Stimulated activated CD8-positive, alpha-beta memory T cell treated with anti-CD3 and anti-CD28 coated beads, Interleukin-7, amount 100 ng/mL, for 24 hours (primary cell): ENCODE measurements around the gene CLSTN1.
"Not testable (repeated sequence)": the region's sequence is repeated elsewhere in the genome, so short reads cannot be mapped to it uniquely, and the experiment has no call there.

Source experiments
- DNase-seq: peaks from one replicate; pipeline ENCODE4 v3.0.0-alpha.2; 2020; ENCODE audit warnings: low read depth

Gene CLSTN1

GRCh38 chr1:9797049-9797448, 26.7 kb downstream of the CLSTN1 start:
- DNase-seq = no peak

GRCh38 chr1:9794081-9794480, 29.7 kb downstream of the CLSTN1 start:
- DNase-seq = no peak

- DNase-seq = no peak
These were observed 30.5 kb downstream of the CLSTN1 start for GRCh38 chr1:9793291-9793690.

- no peak for DNase-seq
These were observed 31.4 kb downstream of the CLSTN1 start for GRCh38 chr1:9792156-9793042.

GRCh38 chr1:9789700-9790099, 34.1 kb downstream of the CLSTN1 start:
- DNase-seq = not testable (repeated sequence)

GRCh38 chr1:9787702-9788101, 36.1 kb downstream of the CLSTN1 start:
- DNase-seq = peak; percentile 10

GRCh38 chr1:9785406-9785805, 38.4 kb downstream of the CLSTN1 start:
- DNase-seq = no peak

- peak; percentile 36 for DNase-seq
These were observed 39.1 kb downstream of the CLSTN1 start for GRCh38 chr1:9784508-9785133.

GRCh38 chr1:9782897-9783296, 40.9 kb downstream of the CLSTN1 start:
- no peak for DNase-seq

GRCh38 chr1:9782116-9782751, 41.5 kb downstream of the CLSTN1 start:
- DNase-seq = no peak

- no peak for DNase-seq
These were observed 43.1 kb downstream of the CLSTN1 start for GRCh38 chr1:9780554-9781110.

GRCh38 chr1:9778905-9779304, 44.9 kb downstream of the CLSTN1 start:
- no peak for DNase-seq

GRCh38 chr1:9776685-9777084, 47.1 kb downstream of the CLSTN1 start:
- no peak for DNase-seq

GRCh38 chr1:9774712-9775679, 48.8 kb downstream of the CLSTN1 start:
- no peak for DNase-seq

- DNase-seq = no peak
These were observed 53.5 kb downstream of the CLSTN1 start for GRCh38 chr1:9770298-9770697.

- DNase-seq = no peak
These were observed 54.8 kb downstream of the CLSTN1 start for GRCh38 chr1:9768983-9769382.

GRCh38 chr1:9767964-9768668, 55.6 kb downstream of the CLSTN1 start:
- DNase-seq = no peak

GRCh38 chr1:9766759-9767442, 56.9 kb downstream of the CLSTN1 start:
- no peak for DNase-seq

- no peak for DNase-seq
These were observed 59.2 kb downstream of the CLSTN1 start for GRCh38 chr1:9764550-9764949.

- no peak for DNase-seq
These were observed 59.9 kb downstream of the CLSTN1 start for GRCh38 chr1:9763914-9764313.
